HG03095 (cell line): Measurements from ENCODE around the gene PARP12.

Experiments
- ATAC-seq: cut with Tn5 transposase; IDR thresholded peaks from one replicate; pipeline ENCODE4 v1.9.1; 2021; ENCODE audit warnings: moderate library complexity; ENCODE audit not compliant: unreplicated experiment

Gene PARP12

DNA sequence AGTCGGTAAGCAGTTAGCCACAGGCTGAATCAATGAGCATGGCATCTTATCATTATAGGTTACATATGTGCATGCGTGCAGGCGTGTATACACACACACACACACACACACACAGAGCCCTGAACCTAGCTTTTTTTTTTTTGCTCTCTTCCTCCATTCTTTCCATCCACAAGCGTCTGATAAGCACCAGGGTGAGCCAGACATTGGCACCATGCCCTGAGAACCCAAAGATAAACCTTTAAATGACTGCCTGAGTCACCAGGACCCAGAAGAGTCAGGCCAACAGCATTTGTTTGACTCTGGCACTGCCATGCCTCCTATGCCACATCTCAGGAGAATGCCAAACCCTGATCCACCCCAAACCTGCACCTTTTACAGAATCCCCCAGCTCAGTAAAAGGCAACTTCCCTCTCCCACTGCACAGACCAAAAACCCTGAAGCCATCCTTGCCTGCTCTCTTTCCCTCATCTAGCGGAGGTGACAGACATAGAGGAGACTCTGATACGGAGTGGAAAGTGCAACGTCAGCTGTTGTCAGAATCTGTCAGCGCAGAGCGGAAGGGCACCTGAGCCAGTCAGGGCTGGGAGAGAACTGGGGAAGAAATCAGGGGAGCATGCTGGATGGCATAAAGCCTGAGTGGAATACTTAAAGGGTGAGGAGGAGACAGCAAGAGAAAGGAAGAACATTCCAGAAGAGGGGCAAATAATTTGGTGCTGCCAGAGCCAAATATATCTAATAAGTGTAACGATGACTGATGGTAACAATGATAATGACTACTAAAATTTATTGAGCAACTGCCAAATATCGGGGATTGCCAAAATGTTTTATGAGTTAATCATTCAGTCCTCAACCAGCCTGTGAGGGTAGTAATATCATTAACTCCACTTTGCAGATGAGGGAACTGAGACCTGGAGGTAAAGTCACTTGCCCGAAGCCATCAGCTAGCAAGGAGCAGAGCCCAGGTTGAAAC, 3.2 kb downstream of the PARP12 start:
- no peak for ATAC-seq

DNA sequence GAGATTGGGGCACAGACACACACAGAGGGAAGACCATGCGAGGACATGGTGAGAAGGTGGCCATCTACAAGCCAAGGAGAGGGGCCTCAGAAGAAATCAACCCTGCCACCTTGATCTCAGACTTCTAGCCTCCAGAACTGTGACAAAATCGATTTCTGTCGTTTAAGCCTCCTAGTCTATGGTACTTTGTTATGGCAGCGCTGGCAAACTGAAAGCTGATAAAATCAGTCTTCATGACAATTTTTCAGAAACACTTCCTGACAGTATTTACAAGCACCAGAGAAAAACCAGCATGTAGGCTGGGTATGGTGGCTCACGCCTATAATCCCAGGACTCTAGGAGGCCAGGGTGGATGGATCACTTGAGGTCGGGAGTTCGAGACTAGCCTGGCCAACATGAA, 4.2 kb downstream of the PARP12 start:
- ATAC-seq: no peak

DNA sequence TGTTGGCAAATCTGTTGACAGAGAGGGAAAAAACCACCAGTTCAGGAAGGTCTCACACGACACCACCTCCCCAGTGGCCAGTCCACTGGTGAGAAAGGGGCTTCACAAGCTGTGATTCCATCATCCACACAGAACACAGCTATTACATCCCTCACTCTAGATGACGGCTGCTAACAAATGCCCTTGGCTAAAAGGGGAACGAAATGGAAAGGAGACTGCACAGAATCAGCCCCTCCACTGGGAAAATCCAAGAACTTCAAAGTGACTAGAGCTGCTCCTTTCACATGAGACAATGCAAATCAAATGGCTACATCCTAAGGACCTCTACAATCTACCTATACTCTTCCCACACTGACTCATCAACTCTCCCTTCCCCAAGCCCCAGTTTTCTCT, 5.6 kb downstream of the PARP12 start:
- ATAC-seq: no peak

- ATAC-seq: no peak
These were observed 6.2 kb downstream of the PARP12 start for GRCh38 chr7:140056431-140057142.

DNA sequence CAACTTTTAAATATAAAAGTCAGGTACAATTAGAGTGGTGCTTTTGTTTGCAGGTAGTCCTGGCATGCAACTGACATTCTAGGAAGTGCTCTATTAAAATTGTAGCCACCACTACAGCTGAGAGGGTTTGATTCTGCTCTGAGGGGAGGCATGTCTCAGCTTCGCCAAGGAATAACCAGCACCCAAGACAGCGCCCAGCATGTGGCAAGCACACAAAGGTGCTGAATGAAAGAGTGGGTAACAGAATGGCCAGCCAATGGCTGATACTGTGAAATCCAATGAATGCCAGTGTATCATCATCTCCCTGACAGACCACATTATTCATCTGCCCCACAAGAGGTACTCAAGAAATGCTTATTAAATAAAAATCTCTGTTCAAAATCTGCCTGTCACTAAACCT, 6.9 kb downstream of the PARP12 start:
- ATAC-seq: no peak

DNA sequence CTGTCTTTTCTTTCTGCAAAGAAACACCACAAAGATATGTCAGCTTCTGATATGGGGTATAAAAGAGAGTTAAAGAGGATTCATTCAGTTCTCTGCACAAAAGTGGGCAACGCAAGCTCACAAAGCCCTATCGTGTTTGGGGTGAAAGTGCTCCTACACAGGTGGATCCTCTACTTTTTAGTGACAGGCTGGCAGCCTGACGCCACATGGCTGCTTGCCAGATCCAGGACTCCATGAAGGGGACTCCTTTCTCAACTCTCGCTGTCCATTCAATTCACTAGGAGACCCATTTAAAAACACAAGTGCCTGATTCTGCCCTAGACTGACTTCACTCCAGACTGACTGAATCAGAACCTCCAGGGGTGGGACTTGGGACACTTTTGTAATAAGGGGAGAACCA, 8.0 kb downstream of the PARP12 start:
- ATAC-seq: no peak

DNA sequence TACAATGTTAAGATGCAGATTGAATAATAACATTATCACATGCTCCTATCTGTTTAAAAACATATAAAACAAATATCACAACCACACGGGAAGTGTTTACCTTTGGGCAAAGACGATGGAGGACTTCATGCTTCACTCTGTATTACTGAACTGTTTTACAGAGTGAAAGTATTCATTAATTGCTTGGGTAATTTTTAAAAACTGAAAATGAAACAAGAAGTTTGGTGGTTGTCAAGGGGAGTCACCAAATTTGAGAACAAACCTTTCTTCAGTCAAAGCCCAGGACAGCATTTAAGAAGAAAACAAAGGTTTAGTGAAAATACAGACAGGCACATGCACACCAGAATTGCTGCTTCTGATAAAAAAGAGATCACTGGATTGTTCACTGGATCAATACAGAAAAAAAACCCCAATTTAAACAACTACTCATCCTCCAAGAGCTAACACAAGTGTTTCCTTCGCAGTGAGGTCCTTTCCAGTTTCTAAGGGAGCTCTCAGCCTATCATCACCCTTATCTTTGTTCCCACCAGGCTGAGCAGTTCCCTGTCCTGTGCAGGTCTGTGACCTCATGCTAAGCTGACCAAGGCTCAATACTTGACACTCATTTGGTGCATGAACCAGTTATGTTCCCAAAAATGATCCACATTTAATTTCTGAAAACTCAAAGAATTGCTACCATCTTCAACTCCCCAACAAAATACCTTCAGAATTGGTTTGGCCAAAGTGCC, 8.8 kb downstream of the PARP12 start:
- peak; percentile 94 for ATAC-seq

- ATAC-seq: no peak
These were observed 10.9 kb downstream of the PARP12 start for GRCh38 chr7:140051820-140052219.

DNA sequence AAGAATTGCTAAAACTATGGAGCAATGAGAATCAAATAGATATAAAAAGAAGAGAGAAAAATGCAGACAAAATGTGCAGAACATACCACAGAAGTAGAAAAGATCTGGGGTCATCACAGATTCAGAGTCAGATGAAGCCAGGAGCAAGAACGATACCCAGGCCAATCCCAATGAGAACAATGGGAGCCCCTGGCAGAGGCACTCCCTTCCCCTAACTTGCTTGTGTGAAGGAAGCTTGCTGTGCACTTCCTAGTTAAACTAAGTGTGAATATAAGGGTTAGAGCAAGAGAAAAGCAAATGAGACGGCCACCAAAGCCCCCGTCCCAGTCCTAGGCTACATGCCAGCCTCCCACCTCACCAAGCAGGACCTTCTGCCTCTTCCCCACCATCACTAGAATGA, 12.7 kb downstream of the PARP12 start:
- no peak for ATAC-seq

GRCh38 chr7:140049339-140050024, 13.3 kb downstream of the PARP12 start:
- ATAC-seq: no peak

GRCh38 chr7:140048989-140049338, 13.8 kb downstream of the PARP12 start:
- ATAC-seq: no peak

GRCh38 chr7:140048138-140048537, 14.6 kb downstream of the PARP12 start:
- no peak for ATAC-seq

GRCh38 chr7:140047197-140047596, 15.6 kb downstream of the PARP12 start:
- no peak for ATAC-seq

DNA sequence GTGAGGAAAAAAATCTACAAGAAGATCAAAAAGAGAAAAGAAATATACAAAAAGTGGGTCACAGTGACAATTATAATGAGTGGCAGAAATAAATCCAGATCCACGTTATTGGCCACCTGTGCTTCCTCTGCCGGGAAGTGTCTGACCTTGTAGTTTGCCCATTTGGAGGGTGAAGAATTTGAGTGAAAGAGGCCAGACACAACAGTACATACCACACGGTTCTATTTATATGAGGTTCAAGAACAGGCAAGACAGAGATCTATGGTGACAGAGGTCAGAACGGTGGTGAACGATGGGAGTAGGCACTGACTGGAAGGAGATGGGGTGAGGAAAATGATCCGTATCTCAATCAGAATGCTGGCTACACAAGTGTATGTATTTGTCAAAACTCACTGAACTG, 17.1 kb downstream of the PARP12 start:
- ATAC-seq: no peak

- no peak for ATAC-seq
These were observed 18.5 kb downstream of the PARP12 start for GRCh38 chr7:140044251-140044650.

DNA sequence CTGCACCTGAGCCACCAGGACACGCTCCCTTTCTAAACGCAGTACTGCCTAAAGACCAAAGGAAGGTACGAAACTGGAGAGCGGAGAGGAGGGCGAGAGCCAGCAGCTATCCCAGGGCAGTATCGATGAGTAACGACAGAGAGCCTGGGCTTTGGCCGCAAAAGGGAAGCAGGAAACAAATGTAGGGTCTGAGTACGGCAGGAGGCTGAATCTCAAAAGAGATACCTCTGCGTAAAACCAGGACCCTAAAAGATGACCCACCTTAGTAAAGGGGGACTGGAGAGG, 20.4 kb downstream of the PARP12 start:
- ATAC-seq: no peak

- ATAC-seq: no peak
These were observed 20.9 kb downstream of the PARP12 start for GRCh38 chr7:140041659-140042385.

GRCh38 chr7:140039896-140040295, 22.9 kb downstream of the PARP12 start:
- no peak for ATAC-seq

GRCh38 chr7:140039066-140039465, 23.7 kb downstream of the PARP12 start:
- ATAC-seq: no peak

DNA sequence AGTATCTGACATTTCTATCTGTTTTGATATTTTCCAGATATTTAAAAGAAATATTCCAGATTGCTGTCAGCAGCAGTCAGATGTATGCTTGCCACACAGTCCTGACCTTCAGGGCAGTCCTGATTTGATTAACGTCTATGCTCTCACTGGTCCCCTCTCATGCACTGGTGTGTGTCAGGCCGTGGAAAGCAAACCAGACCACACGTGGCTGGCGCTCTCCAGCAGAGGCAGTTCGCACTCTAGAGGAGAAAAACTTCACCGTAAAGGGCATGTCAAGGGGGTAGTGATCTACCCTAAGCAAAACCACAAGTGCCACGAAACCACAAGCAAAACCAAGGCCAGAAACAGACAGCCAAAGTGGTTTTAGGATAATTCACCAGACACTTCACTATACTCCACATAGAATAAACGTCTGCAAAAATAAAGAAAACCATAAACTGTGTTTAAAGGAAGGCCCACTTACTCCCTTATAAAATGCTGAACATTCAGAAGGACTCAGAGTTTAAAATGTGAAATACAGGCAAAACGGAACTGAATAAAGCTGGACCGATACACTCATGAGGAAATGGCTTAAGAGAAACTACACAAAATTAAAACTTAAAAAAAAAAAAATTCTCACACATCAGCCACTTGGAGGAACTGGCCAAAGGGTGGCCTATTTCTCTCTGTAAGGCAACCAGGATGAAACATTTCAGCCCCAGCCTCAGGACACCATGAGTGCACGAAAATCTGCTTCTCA, 26.4 kb downstream of the PARP12 start:
- ATAC-seq: no peak
